GM19099 (cell line): Measurements from ENCODE around the gene REXO1.

Source experiments
- POLR2A ChIP-seq: IDR thresholded peaks from 3 replicates; pipeline ENCODE4 v1.6.1; 2011; ENCODE audit warnings: low read depth; ENCODE audit not compliant: insufficient read length; ENCODE audit errors: extremely low read depth

REXO1 gene

GRCh38 chr19:1848399-1849131, at the start of gene REXO1:
Gene REXO1 (minus strand): TSS chr19:1848483. CDS start chr19:1848358, 125 bp downstream.
- peak; percentile 89 for TF ChIP-seq POLR2A

- no peak for TF ChIP-seq POLR2A
Measured at GRCh38 chr19:1896508-1896907, 48.2 kb upstream of the REXO1 start.

- TF ChIP-seq POLR2A: no peak
Measured at GRCh38 chr19:1893791-1894190, 45.5 kb upstream of the REXO1 start.

- no peak for TF ChIP-seq POLR2A
Measured at GRCh38 chr19:1889907-1890306, 41.6 kb upstream of the REXO1 start.

- TF ChIP-seq POLR2A: no peak
Measured at GRCh38 chr19:1888385-1888784, 40.1 kb upstream of the REXO1 start.

- TF ChIP-seq POLR2A: peak; percentile 58
Measured at GRCh38 chr19:1885398-1886119, 37.3 kb upstream of the REXO1 start, which contains the start of gene ABHD17A. Gene ABHD17A (minus strand): TSS chr19:1885496. CDS start chr19:1881566, 3,930 bp downstream.

GRCh38 chr19:1884719-1885334, 36.5 kb upstream of the REXO1 start:
- no peak for TF ChIP-seq POLR2A

- TF ChIP-seq POLR2A: no peak
Measured at GRCh38 chr19:1884291-1884718, 36.0 kb upstream of the REXO1 start.

- TF ChIP-seq POLR2A: no peak
Measured at GRCh38 chr19:1883784-1884183, 35.5 kb upstream of the REXO1 start.

GRCh38 chr19:1882786-1883692, 34.8 kb upstream of the REXO1 start:
- TF ChIP-seq POLR2A: no peak

- no peak for TF ChIP-seq POLR2A
Measured at GRCh38 chr19:1882089-1882785, 34.0 kb upstream of the REXO1 start.

- no peak for TF ChIP-seq POLR2A
Measured at GRCh38 chr19:1880611-1881392, 32.5 kb upstream of the REXO1 start.
